ENCODE data around the gene ADARB2. TPM values are rescaled to one million over a fixed set of nuclear protein-coding genes. Genes with fewer than 3 reads are reported as not detected.

Gene ADARB2
- total RNA-seq, 4 donors from 2014 or later: 2.3 to 3.7 (median 2.6) TPM

DNA sequence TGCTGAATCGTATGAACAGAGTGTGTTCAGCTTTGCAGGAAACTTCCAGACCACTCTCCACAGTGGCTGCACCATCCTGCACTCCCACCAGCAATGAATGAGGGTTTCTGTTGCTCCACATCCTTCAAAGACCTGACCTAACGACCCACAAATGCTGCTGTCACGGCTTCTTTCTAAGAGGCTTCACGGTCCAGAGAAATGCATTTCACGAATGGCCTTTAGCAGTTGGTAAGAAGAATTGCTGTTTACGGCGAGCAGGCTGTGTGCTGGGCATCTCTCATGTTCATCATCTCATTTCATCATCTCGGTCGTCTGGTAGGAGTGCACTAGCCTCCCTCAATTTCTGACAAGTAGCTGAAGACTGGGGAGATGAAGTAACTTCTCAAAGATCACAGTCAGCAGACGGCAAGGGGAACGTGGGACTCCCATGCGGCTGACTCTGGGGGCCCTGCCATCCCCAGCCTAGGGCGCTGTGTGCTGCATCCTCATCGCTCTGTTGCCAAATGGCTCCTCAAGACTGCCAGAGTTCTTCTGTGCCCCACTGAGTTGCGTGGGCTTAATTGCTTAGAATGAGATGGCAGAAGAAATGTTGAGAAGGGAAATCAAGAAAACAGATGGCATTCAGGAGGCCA is 72.9 kb downstream of the ADARB2 start:
- no peak for DNase-seq (ENCODE audit: extremely low spot score)
- H3K36me3 ChIP-seq: no peaks in the 10 kb centered on the region
- no peak for TF ChIP-seq POLR2AphosphoS5 (IDR thresholded peaks at IDR 0.05)
- TF ChIP-seq EP300 (IDR thresholded peaks at IDR 0.05): no peak
- TF ChIP-seq POLR2A (IDR thresholded peaks at IDR 0.05; ENCODE audit: low read depth): no peak
- H3K4me1 ChIP-seq: no peaks in the 10 kb centered on the region
- no peak overlapping the region for H3K4me3 ChIP-seq
- H3K9me3 ChIP-seq: no peaks in the 10 kb centered on the region
- H3K27ac ChIP-seq (replicated peaks in 1 of 4): no peak overlapping the region
- H3K27me3 ChIP-seq: peaks cover 0 to 44% (median 0%) of the 10 kb centered on the region in 4 donors
- WGBS: 67% methylated on average over 14 of the region's 15 CpGs
- intact Hi-C loops (cut with DNase I): no loop called here

DNA sequence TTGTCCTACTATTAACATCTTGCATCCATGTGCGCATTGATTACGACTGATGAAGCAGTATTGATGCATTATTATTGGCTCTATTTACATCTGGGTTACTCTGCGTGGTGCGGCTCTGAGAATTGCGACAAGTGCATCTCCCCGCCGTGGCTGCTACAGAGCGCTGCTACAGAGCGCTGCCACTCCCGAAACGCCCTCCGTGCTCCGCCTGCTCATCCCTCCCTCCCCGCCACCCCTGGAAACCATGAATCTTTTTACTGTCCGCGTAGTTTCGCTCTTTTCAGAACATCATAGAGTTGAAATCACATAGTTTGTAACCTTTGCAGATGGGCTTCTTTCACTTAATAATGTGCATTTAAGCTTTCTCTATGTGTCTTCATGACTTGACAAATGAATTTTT is 74.1 kb downstream of the ADARB2 start:
- intact Hi-C loops (cut with DNase I): no loop called here
- no peak overlapping the region for H3K4me3 ChIP-seq

DNA sequence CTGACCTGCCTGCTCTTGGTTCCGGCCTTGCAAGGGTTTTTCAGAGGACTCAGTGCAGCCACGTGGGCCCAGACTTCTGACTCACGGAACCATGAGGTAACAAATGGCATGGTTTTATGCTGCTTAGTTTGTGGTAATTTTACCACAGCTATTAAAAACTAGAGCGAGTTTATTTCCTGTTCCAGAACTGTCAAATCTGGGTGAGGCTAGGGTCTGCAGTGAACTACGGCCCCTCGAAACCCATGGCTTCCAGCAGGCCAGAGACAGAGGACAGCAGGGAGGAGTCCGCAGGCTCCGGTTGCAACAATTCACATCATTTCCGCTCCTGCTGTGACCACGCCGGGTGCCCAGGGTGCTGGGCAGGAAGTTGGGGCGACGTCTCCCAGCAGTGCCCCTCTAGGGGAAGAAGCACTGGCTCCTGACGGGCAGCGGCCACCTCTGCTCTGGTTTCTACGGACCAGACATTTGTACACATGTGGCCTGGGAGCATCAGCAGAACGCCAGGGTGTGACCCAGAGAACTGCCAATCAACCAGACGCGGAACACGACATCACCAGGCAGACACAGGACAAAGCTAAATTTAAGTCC is 74.8 kb downstream of the ADARB2 start:
- Histone ChIP-seq H3K27me3 (peaks cover 0 to 47% (median 0%) of the 10 kb centered on the region in 4 donors), H3K4me3 (no peak overlapping the region), H3K36me3 (no peaks in the 10 kb centered on the region), H3K4me1 (no peaks in the 10 kb centered on the region), H3K9me3 (no peaks in the 10 kb centered on the region), H3K27ac (replicated peaks in 1 of 4) (no peak overlapping the region)
- intact Hi-C loops (cut with DNase I): no loop called here
- TF ChIP-seq EP300 (IDR thresholded peaks at IDR 0.05) (no peak), POLR2A (IDR thresholded peaks at IDR 0.05; ENCODE audit: low read depth) (no peak), POLR2AphosphoS5 (IDR thresholded peaks at IDR 0.05) (no peak)
- TF ChIP-seq, protein P1, sequence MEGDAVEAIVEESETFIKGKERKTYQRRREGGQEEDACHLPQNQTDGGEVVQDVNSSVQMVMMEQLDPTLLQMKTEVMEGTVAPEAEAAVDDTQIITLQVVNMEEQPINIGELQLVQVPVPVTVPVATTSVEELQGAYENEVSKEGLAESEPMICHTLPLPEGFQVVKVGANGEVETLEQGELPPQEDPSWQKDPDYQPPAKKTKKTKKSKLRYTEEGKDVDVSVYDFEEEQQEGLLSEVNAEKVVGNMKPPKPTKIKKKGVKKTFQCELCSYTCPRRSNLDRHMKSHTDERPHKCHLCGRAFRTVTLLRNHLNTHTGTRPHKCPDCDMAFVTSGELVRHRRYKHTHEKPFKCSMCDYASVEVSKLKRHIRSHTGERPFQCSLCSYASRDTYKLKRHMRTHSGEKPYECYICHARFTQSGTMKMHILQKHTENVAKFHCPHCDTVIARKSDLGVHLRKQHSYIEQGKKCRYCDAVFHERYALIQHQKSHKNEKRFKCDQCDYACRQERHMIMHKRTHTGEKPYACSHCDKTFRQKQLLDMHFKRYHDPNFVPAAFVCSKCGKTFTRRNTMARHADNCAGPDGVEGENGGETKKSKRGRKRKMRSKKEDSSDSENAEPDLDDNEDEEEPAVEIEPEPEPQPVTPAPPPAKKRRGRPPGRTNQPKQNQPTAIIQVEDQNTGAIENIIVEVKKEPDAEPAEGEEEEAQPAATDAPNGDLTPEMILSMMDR (IDR thresholded peaks at IDR 0.05): no peak
- no peak for DNase-seq (ENCODE audit: extremely low spot score)
- 86% methylated on average over 19 of the region's 20 CpGs for WGBS

More for the DNA sequence above, 74.1 kb downstream of the ADARB2 start:
- Histone ChIP-seq H3K4me1 (no peaks in the 10 kb centered on the region), H3K27me3 (peaks cover 0 to 47% (median 0%) of the 10 kb centered on the region in 4 donors), H3K9me3 (no peaks in the 10 kb centered on the region), H3K27ac (replicated peaks in 1 of 4) (no peak overlapping the region), H3K36me3 (no peaks in the 10 kb centered on the region)
- WGBS: 94% methylated on average over 17 of the region's 17 CpGs
- TF ChIP-seq POLR2A (IDR thresholded peaks at IDR 0.05; ENCODE audit: low read depth) (no peak), EP300 (IDR thresholded peaks at IDR 0.05) (no peak)
- TF ChIP-seq, protein P1 (IDR thresholded peaks at IDR 0.05): no peak
- DNase-seq (ENCODE audit: extremely low spot score): no peak

DNA sequence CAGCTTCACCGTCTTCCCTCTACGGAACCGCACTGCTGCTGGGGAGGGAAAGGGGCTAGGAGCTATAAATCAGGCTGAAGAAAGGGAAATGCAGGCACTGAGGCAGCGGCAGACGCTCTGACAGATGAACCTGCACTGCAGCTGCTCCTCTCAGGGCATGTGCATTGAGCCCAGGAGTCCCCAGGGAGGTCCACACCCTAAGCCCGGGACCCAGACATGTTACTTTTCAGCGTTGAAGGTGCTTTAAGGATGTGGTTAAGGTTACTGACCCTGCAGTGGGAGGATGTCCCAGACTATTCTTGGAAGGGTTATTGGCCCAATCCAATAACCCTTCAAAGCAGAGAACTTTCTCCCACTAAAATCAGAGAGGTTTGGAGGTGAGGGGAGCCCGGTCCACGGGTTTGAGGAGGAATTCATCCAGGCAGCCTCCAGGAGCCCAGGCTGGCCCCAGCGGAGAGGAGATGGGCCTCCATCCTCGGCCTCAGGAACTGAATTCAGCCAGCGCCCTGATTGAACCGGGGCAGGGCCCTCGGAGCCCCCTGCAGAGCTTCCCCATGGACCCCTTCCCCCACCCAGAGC is 75.4 kb downstream of the ADARB2 start:
- TF ChIP-seq, protein P1 (IDR thresholded peaks at IDR 0.05): no peak
- no peak for TF ChIP-seq EP300 (IDR thresholded peaks at IDR 0.05)
- TF ChIP-seq POLR2AphosphoS5 (IDR thresholded peaks at IDR 0.05): no peak
- TF ChIP-seq POLR2A (IDR thresholded peaks at IDR 0.05; ENCODE audit: low read depth): no peak
- intact Hi-C loops (cut with DNase I): no loop called here
- DNase-seq (ENCODE audit: extremely low spot score): no peak
- no peak overlapping the region for H3K4me3 ChIP-seq
- no peaks in the 10 kb centered on the region for H3K4me1 ChIP-seq
- no peaks in the 10 kb centered on the region for H3K36me3 ChIP-seq
- no peaks in the 10 kb centered on the region for H3K9me3 ChIP-seq
- H3K27me3 ChIP-seq: peaks cover 0 to 47% (median 0%) of the 10 kb centered on the region in 4 donors
- 72% methylated on average over 10 of the region's 14 CpGs for WGBS
- no peak overlapping the region for H3K27ac ChIP-seq (replicated peaks in 1 of 4)

DNA sequence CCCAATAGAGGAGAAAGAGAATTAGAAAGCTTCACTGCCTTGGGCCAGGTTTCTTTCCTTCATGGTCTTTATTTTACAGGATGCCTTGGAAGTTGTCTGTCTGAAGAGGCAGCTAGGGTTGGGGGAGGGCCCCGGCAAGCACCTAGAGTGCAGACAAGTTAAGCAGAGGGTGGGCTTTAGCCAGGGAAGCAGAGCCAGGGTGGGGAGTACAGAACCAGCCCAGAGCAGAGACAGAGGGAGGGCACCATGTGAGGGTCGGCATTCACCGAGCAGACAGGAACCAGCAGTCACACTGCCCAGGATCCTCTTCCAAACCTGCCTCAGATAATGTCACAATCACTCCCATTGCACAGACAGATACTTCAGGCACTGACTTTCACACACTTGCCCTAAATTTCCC is 75.9 kb downstream of the ADARB2 start:
- WGBS: 100% methylated on average over 1 of the region's 3 CpGs
- H3K27ac ChIP-seq (replicated peaks in 1 of 4): no peak overlapping the region
- peaks cover 0 to 47% (median 0%) of the 10 kb centered on the region in 4 donors for H3K27me3 ChIP-seq
- no peaks in the 10 kb centered on the region for H3K4me1 ChIP-seq
- no peaks in the 10 kb centered on the region for H3K36me3 ChIP-seq
- intact Hi-C loops (cut with DNase I): no loop called here
- TF ChIP-seq EP300 (IDR thresholded peaks at IDR 0.05) (no peak), POLR2AphosphoS5 (IDR thresholded peaks at IDR 0.05) (no peak), POLR2A (IDR thresholded peaks at IDR 0.05; ENCODE audit: low read depth) (no peak)
- TF ChIP-seq, protein P1 (IDR thresholded peaks at IDR 0.05): no peak
- DNase-seq (ENCODE audit: extremely low spot score): no peak
- H3K9me3 ChIP-seq: no peaks in the 10 kb centered on the region
- no peak overlapping the region for H3K4me3 ChIP-seq

Data from esophagus muscularis mucosa (tissue), 4 donors.